OCI-LY1 (cell line): Measurements from ENCODE around the gene PCDHA6.
"Not testable (repeated sequence)": the region's sequence is repeated elsewhere in the genome, so short reads cannot be mapped to it uniquely, and the experiment has no call there.

Experiments used
- H2AFZ ChIP-seq: fragments of 200-600 bp; sonication (generic), shearing (Covaris generic); 2 replicates; pipeline ENCODE4 v1.6.0; 2014; ENCODE audit warnings: antibody characterized with exemption, mild to moderate bottlenecking, low read length
- H3F3A ChIP-seq: fragments of 200-600 bp; sonication (generic), shearing (Covaris generic); 2 replicates; pipeline ENCODE4 v1.6.0; 2014; ENCODE audit warnings: mild to moderate bottlenecking, antibody characterized with exemption, low read length, moderate library complexity; ENCODE audit not compliant: insufficient read depth
- H3K27ac ChIP-seq: fragments of 200-600 bp; sonication (generic); 2 replicates; pipeline ENCODE4 v1.5.1; 2014; ENCODE audit warnings: low read length, mixed run types, mild to moderate bottlenecking, low read depth; ENCODE audit not compliant: poor library complexity, severe bottlenecking
- H3K27me3 ChIP-seq: fragments of 200-600 bp; sonication (generic); 2 replicates; pipeline ENCODE4 v1.6.0; 2014; ENCODE audit warnings: antibody characterized with exemption, mild to moderate bottlenecking, low read length, moderate library complexity; ENCODE audit not compliant: insufficient read depth
- H3K36me3 ChIP-seq: fragments of 200-600 bp; sonication (generic); 2 replicates; pipeline ENCODE4 v1.6.1; 2014; ENCODE audit warnings: mild to moderate bottlenecking, antibody characterized with exemption, low read length, moderate library complexity, mixed read lengths; ENCODE audit not compliant: insufficient read depth
- H3K4me1 ChIP-seq: fragments of 200-600 bp; sonication (generic); 2 replicates; pipeline ENCODE4 v1.5.1; 2014; ENCODE audit warnings: mild to moderate bottlenecking, low read length, moderate library complexity; ENCODE audit not compliant: insufficient read depth, severe bottlenecking
- H3K4me2 ChIP-seq: fragments of 200-600 bp; sonication (generic), shearing (Covaris generic); 2 replicates; pipeline ENCODE4 v1.6.1; 2014; ENCODE audit warnings: low read length
- H3K4me3 ChIP-seq: fragments of 200-600 bp; sonication (generic); 2 replicates; pipeline ENCODE4 v1.5.1; 2014; ENCODE audit warnings: low read length, low read depth, mild to moderate bottlenecking, mixed read lengths; ENCODE audit not compliant: poor library complexity, severe bottlenecking
- H3K79me2 ChIP-seq: fragments of 200-600 bp; shearing (Covaris generic); 2 replicates; pipeline ENCODE4 v1.6.1; 2016; ENCODE audit warnings: mixed run types, low read length, mixed read lengths; ENCODE audit not compliant: insufficient read depth
- H3K9ac ChIP-seq: fragments of 200-600 bp; sonication (generic), shearing (Covaris generic); 2 replicates; pipeline ENCODE4 v1.6.1; 2014; ENCODE audit warnings: mild to moderate bottlenecking, low read length, mixed read lengths
- H3K9me2 ChIP-seq: fragments of 200-600 bp; sonication (generic), shearing (Covaris generic); 2 replicates; pipeline ENCODE4 v1.6.1; 2014; ENCODE audit warnings: low read depth, mild to moderate bottlenecking, low read length, mixed read lengths
- H3K9me3 ChIP-seq: fragments of 200-600 bp; shearing (Covaris generic); 2 replicates; pipeline ENCODE4 v1.6.1; 2014; ENCODE audit warnings: low read length, mixed read lengths
- H4K20me1 ChIP-seq: fragments of 200-600 bp; sonication (generic), shearing (Covaris generic); 2 replicates; pipeline ENCODE4 v1.6.0; 2016; ENCODE audit warnings: mild to moderate bottlenecking, low read length; ENCODE audit not compliant: insufficient read depth
- CTCF ChIP-seq: fragments of 200-600 bp; sonication (generic), shearing (Covaris generic); IDR thresholded peaks from 2 replicates; pipeline ENCODE4 v1.5.1; 2017; ENCODE audit warnings: mild to moderate bottlenecking, antibody characterized with exemption, low read length, moderate library complexity, mixed read lengths
- EZH2 ChIP-seq: fragments of 200-600 bp; sonication (generic), shearing (Covaris generic); IDR thresholded peaks from 2 replicates; pipeline ENCODE4 v1.8.0; 2017; ENCODE audit warnings: borderline replicate concordance, mixed run types, mild to moderate bottlenecking, antibody characterized with exemption, low read length, moderate library complexity, mixed read lengths

Gene PCDHA6

GRCh38 chr5:140801494-140801841, 26.3 kb upstream of the PCDHA6 start:
- Histone ChIP-seq H3K4me3 (no peak overlapping the region), H3K27ac (no peak overlapping the region), H3K27me3 (no peaks in the 10 kb centered on the region), H2AFZ (no peak overlapping the region), H3K9me2 (no peaks in the 10 kb centered on the region), H3K4me2 (no peak overlapping the region), H3K9ac (no peak overlapping the region), H4K20me1 (no peaks in the 10 kb centered on the region), H3K9me3 (no peaks in the 10 kb centered on the region), H3F3A (no peaks in the 10 kb centered on the region), H3K36me3 (no peaks in the 10 kb centered on the region), H3K4me1 (no peaks in the 10 kb centered on the region), H3K79me2 (no peaks in the 10 kb centered on the region)
- no peak for TF ChIP-seq EZH2
- no peak for TF ChIP-seq CTCF

DNA sequence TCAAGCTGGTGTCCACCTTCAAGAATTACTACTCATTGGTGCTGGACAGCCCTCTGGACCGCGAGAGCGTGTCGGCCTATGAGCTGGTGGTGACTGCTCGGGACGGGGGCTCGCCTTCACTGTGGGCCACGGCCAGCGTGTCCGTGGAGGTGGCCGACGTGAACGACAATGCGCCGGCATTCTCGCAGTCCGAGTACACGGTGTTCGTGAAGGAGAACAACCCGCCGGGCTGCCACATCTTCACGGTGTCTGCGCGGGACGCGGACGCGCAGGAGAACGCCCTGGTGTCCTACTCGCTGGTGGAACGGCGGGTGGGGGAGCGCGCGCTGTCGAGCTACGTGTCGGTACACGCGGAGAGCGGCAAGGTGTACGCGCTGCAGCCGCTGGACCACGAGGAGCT, 25.4 kb upstream of the PCDHA6 start:
- not testable (repeated sequence) for H4K20me1 ChIP-seq, H3K9me2 ChIP-seq, H3K4me1 ChIP-seq, H3K27ac ChIP-seq, H3K9me3 ChIP-seq, H3K4me2 ChIP-seq, H3K36me3 ChIP-seq, H2AFZ ChIP-seq, H3K4me3 ChIP-seq, H3K79me2 ChIP-seq, H3K27me3 ChIP-seq, H3F3A ChIP-seq, H3K9ac ChIP-seq

DNA sequence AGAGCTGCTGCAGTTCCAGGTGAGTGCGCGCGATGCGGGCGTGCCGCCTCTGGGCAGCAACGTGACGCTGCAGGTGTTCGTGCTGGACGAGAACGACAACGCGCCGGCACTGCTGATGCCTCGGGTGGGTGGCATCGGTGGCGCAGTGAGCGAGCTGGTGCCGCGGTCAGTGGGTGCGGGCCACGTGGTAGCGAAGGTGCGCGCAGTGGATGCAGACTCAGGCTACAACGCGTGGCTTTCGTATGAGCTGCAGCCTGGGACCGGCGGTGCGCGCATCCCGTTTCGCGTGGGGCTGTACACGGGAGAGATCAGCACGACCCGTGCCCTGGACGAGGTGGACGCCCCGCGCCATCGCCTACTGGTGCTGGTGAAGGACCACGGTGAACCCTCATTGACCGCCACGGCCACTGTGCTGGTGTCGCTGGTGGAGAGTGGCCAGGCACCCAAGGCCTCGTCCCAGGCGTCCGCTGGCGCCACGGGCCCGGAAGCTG, 24.9 kb upstream of the PCDHA6 start:
- no peaks in the 10 kb centered on the region for H3K79me2 ChIP-seq
- H3K4me2 ChIP-seq = no peak overlapping the region
- H3K27me3 ChIP-seq = no peaks in the 10 kb centered on the region
- no peak overlapping the region for H3K4me3 ChIP-seq
- H3F3A ChIP-seq = no peaks in the 10 kb centered on the region
- no peaks in the 10 kb centered on the region for H3K36me3 ChIP-seq
- TF ChIP-seq EZH2 (no peak), CTCF (no peak)
- H3K27ac ChIP-seq = no peak overlapping the region
- no peaks in the 10 kb centered on the region for H3K9me3 ChIP-seq
- H3K9me2 ChIP-seq = no peaks in the 10 kb centered on the region
- H3K4me1 ChIP-seq = no peaks in the 10 kb centered on the region
- no peak overlapping the region for H3K9ac ChIP-seq
- no peaks in the 10 kb centered on the region for H4K20me1 ChIP-seq
- no peak overlapping the region for H2AFZ ChIP-seq
